Measurements from ENCODE around the gene MICB.

Gene MICB

GRCh38 chr6:31530659-31531058 is 32.7 kb downstream of the MICB start:
- H3K79me2 ChIP-seq (ENCODE audit: insufficient read depth, low read length), result peaks cover 17% of the 10 kb centered on the region
- no peak overlapping the region for H3K27ac ChIP-seq (ENCODE audit: low read depth, low read length)
- H3F3A ChIP-seq (ENCODE audit: insufficient read depth), result peaks cover 55% of the 10 kb centered on the region
- peaks cover 47% of the 10 kb centered on the region for H3K36me3 ChIP-seq (ENCODE audit: low read length)
- H3K9me3 ChIP-seq (ENCODE audit: insufficient read depth, low read length), result no peaks in the 10 kb centered on the region
- H3K27me3 ChIP-seq (ENCODE audit: low read length), result no peaks in the 10 kb centered on the region
- TF ChIP-seq EZH2phosphoT487 (conservative IDR thresholded peaks at IDR 0.05; ENCODE audit: low read length) (no peak), CTCF (IDR thresholded peaks at IDR 0.05; ENCODE audit: insufficient read depth, low read length, poor library complexity, severe bottlenecking) (no peak)
- H3K4me3 ChIP-seq (ENCODE audit: insufficient read depth, low read length, poor library complexity, severe bottlenecking), result no peak overlapping the region
- H3K4me2 ChIP-seq (ENCODE audit: low read depth, low read length, poor library complexity, severe bottlenecking), result no peak overlapping the region
- no peak overlapping the region for H3K9ac ChIP-seq (ENCODE audit: low read length)
- no peaks in the 10 kb centered on the region for H3K9me2 ChIP-seq (replicated peaks; ENCODE audit: insufficient read depth, low read length)
- H2AFZ ChIP-seq (ENCODE audit: low read depth, low read length, severe bottlenecking), result no peak overlapping the region
- peaks cover 42% of the 10 kb centered on the region for H4K20me1 ChIP-seq (ENCODE audit: low read depth, low read length)

- Histone ChIP-seq H3K9me3 (ENCODE audit: insufficient read depth, low read length) (no peaks in the 10 kb centered on the region), H3K4me2 (ENCODE audit: low read depth, low read length, poor library complexity, severe bottlenecking) (no peak overlapping the region), H4K20me1 (ENCODE audit: low read depth, low read length) (peaks cover 47% of the 10 kb centered on the region), H3K4me3 (ENCODE audit: insufficient read depth, low read length, poor library complexity, severe bottlenecking) (no peak overlapping the region), H3K27ac (ENCODE audit: low read depth, low read length) (no peak overlapping the region), H3K36me3 (ENCODE audit: low read length) (peaks cover 52% of the 10 kb centered on the region), H3F3A (ENCODE audit: insufficient read depth) (peaks cover 60% of the 10 kb centered on the region), H3K79me2 (ENCODE audit: insufficient read depth, low read length) (peaks cover 22% of the 10 kb centered on the region), H2AFZ (ENCODE audit: low read depth, low read length, severe bottlenecking) (no peak overlapping the region), H3K9me2 (replicated peaks; ENCODE audit: insufficient read depth, low read length) (no peaks in the 10 kb centered on the region), H3K9ac (ENCODE audit: low read length) (no peak overlapping the region), H3K27me3 (ENCODE audit: low read length) (no peaks in the 10 kb centered on the region)
- no peak for TF ChIP-seq EZH2phosphoT487 (conservative IDR thresholded peaks at IDR 0.05; ENCODE audit: low read length)
Measured at GRCh38 chr6:31531162-31531561, 33.2 kb downstream of the MICB start.

- H3K4me2 ChIP-seq (ENCODE audit: low read depth, low read length, poor library complexity, severe bottlenecking), result no peak overlapping the region
Measured at GRCh38 chr6:31531771-31532643, 34.1 kb downstream of the MICB start.

More at GRCh38 chr6:31531771-31532643, 34.1 kb downstream of the MICB start:
- H3K27ac ChIP-seq (ENCODE audit: low read depth, low read length), result no peak overlapping the region
- no peak overlapping the region for H3K9ac ChIP-seq (ENCODE audit: low read length)
- H3K79me2 ChIP-seq (ENCODE audit: insufficient read depth, low read length), result peaks cover 31% of the 10 kb centered on the region
- no peak overlapping the region for H3K4me3 ChIP-seq (ENCODE audit: insufficient read depth, low read length, poor library complexity, severe bottlenecking)
- H3F3A ChIP-seq (ENCODE audit: insufficient read depth), result peaks cover 62% of the 10 kb centered on the region
- TF ChIP-seq EZH2phosphoT487 (conservative IDR thresholded peaks at IDR 0.05; ENCODE audit: low read length) (no peak), CTCF (IDR thresholded peaks at IDR 0.05; ENCODE audit: insufficient read depth, low read length, poor library complexity, severe bottlenecking) (no peak)
- H3K9me2 ChIP-seq (replicated peaks; ENCODE audit: insufficient read depth, low read length), result no peaks in the 10 kb centered on the region
- H3K36me3 ChIP-seq (ENCODE audit: low read length), result peaks cover 59% of the 10 kb centered on the region
- H3K9me3 ChIP-seq (ENCODE audit: insufficient read depth, low read length), result no peaks in the 10 kb centered on the region
- no peaks in the 10 kb centered on the region for H3K27me3 ChIP-seq (ENCODE audit: low read length)
- no peak overlapping the region for H2AFZ ChIP-seq (ENCODE audit: low read depth, low read length, severe bottlenecking)
- H4K20me1 ChIP-seq (ENCODE audit: low read depth, low read length), result peaks cover 54% of the 10 kb centered on the region

Data from SU-DHL-6 (cell line).